Stimulated activated CD8-positive, alpha-beta memory T cell treated with anti-CD3 and anti-CD28 coated beads, Interleukin-2, amount 100 ng/mL, for 1 hour (primary cell): ENCODE results near the gene ADAMTS17.

Source experiments
- DNase-seq, 2 donors: peaks; one replicate each; pipeline ENCODE4 v3.0.0-alpha.2; 2020; ENCODE audit warnings: low read depth in 2 of 2

ADAMTS17 gene

GRCh38 chr15:100278596-100279380 is 63.0 kb downstream of the ADAMTS17 start:
- no peak for DNase-seq

GRCh38 chr15:100277087-100277855 is 64.5 kb downstream of the ADAMTS17 start:
- DNase-seq = no peak

- DNase-seq = no peak
Measured at GRCh38 chr15:100276506-100276905, 65.3 kb downstream of the ADAMTS17 start.

- no peak for DNase-seq
Measured at GRCh38 chr15:100275641-100276040, 66.1 kb downstream of the ADAMTS17 start.

- DNase-seq = no peak
Measured at GRCh38 chr15:100269831-100270230, 71.9 kb downstream of the ADAMTS17 start.

- no peak for DNase-seq
Measured at GRCh38 chr15:100266166-100266565, 75.6 kb downstream of the ADAMTS17 start.

- DNase-seq = no peak
Measured at GRCh38 chr15:100265641-100266035, 76.1 kb downstream of the ADAMTS17 start.

- DNase-seq = no peak
Measured at GRCh38 chr15:100264994-100265640, 76.7 kb downstream of the ADAMTS17 start.

GRCh38 chr15:100263721-100264455 is 77.9 kb downstream of the ADAMTS17 start:
- no peak for DNase-seq

- DNase-seq = no peak
Measured at GRCh38 chr15:100263031-100263430, 78.7 kb downstream of the ADAMTS17 start.

- no peak for DNase-seq
Measured at GRCh38 chr15:100261302-100262240, 80.2 kb downstream of the ADAMTS17 start.

GRCh38 chr15:100259266-100259665 is 82.5 kb downstream of the ADAMTS17 start:
- no peak for DNase-seq

GRCh38 chr15:100256970-100257650 is 84.7 kb downstream of the ADAMTS17 start:
- no peak for DNase-seq

GRCh38 chr15:100256101-100256969 is 85.4 kb downstream of the ADAMTS17 start:
- DNase-seq = no peak

GRCh38 chr15:100255644-100256043 is 86.1 kb downstream of the ADAMTS17 start:
- DNase-seq = no peak

- no peak for DNase-seq
Measured at GRCh38 chr15:100254691-100255090, 87.1 kb downstream of the ADAMTS17 start.

GRCh38 chr15:100254285-100254684 is 87.5 kb downstream of the ADAMTS17 start:
- DNase-seq = no peak

GRCh38 chr15:100253640-100254039 is 88.1 kb downstream of the ADAMTS17 start:
- no peak for DNase-seq

- no peak for DNase-seq
Measured at GRCh38 chr15:100252779-100253417, 88.9 kb downstream of the ADAMTS17 start.
